MM.1S (cell line): Measurements from ENCODE around the gene CALCOCO2.

Experiments used
- CTCF ChIP-seq: fragments of 300-600 bp; sonication (generic); IDR thresholded peaks from 2 replicates; pipeline ENCODE4 v1.5.1; 2016; ENCODE audit warnings: antibody characterized with exemption, low read length, mixed read lengths
- EZH2 ChIP-seq: fragments of 300-600 bp; sonication (generic); optimal IDR thresholded peaks from 2 replicates; pipeline ENCODE3; 2017; ENCODE audit warnings: low read depth, mild to moderate bottlenecking, antibody characterized with exemption, low read length, mixed read lengths
- EZH2phosphoT487 ChIP-seq: fragments of 300-600 bp; sonication (generic); IDR thresholded peaks from 2 replicates; pipeline ENCODE4 v1.6.1; 2018; ENCODE audit warnings: antibody characterized with exemption, low read length

- TF ChIP-seq CTCF (no peak), EZH2 (no peak), EZH2phosphoT487 (no peak)
Observed at GRCh38 chr17:48907713-48908046, 76.8 kb downstream of the CALCOCO2 start.
